ENCODE data around the gene MYBBP1A. TPM values are rescaled to one million over a fixed set of nuclear protein-coding genes. Genes with fewer than 3 reads are reported as not detected.

MYBBP1A gene
- total and polyA plus RNA-seq, 2 experiments from 2014 or later: 70.7 to 213 TPM

- Histone ChIP-seq H3K79me2 (replicated peaks; ENCODE audit: insufficient read depth) (no peaks in the 10 kb centered on the region), H3K27me3 (ENCODE audit: insufficient read depth) (no peaks in the 10 kb centered on the region), H3K27ac (ENCODE audit: low read depth) (no peak overlapping the region), H3K4me3 (no peak overlapping the region), H3F3A (replicated peaks; ENCODE audit: low read depth) (no peaks in the 10 kb centered on the region), H3K36me3 (ENCODE audit: insufficient read depth) (no peaks in the 10 kb centered on the region), H3K9me2 (ENCODE audit: insufficient read depth) (no peaks in the 10 kb centered on the region), H3K4me2 (no peak overlapping the region), H2AFZ (no peak overlapping the region), H3K4me1 (ENCODE audit: insufficient read depth) (no peaks in the 10 kb centered on the region), H4K20me1 (replicated peaks; ENCODE audit: insufficient read depth) (no peaks in the 10 kb centered on the region)
- Mint-ChIP-seq H3K36me3 (ENCODE audit: low read depth) (no peaks in the 10 kb centered on the region; the same call in 2 of the 3 replicates), H3K9me3 (no peaks in the 10 kb centered on the region), H3K27me3 (ENCODE audit: insufficient read depth, low read depth, poor library complexity) (peaks cover 10% of the 10 kb centered on the region), H3K4me1 (peaks cover 7% of the 10 kb centered on the region), H3K27ac (no peak overlapping the region), H3K4me3 (no peak overlapping the region)
- no peak for TF ChIP-seq REST (IDR thresholded peaks at IDR 0.05; ENCODE audit: unreplicated experiment)
- ATAC-seq: peak; percentile 46
- peak; percentile 56 for DNase-seq (ENCODE audit: low spot score)
Measured at GRCh38 chr17:4514206-4514605, 41.0 kb downstream of the MYBBP1A start.

DNA sequence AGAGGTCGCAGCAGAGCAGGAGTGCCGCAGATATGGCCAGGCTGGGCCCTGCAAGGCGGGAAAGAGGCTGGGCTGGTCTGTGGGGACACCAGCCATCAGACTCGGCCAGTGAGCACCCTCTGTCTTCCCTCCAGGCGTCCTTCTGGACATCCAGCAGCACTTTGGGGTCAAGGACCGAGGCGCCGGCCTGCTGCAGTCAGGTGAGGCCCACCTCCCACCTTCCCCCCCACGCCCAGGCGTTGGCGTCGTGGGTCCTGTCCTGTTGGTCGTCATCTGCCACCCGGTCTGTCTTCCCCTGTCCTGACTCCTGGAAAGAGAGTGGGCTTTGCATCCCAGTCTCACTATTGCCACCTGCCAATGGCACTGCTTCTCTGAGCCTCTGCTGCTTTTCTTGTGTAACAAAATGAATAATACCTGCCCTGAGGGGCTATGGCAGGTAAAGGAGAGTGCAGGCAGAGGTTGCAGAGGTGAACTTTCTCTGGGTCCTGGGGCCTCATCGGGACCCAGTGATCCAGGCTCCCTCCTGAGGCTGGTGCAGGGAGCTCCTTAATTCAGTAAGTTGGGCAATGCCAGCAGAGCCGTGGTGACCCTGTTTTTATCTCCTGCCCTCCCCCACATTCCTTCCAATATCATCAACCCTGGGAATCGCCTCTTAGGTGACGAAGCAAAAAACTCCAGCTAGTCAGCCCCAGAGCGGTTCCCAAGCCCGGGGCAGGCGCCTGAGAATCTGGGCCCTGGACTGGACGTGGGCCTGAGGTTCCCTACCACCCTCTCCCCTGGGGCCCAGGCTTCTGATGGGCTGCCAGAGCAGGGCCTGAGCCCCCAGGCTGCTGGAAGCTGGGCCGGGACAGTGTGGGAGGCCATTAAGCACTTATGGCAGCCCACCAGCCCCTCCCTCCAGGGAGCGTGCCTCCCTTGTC lies 41.8 kb downstream of the MYBBP1A start:
- peaks cover 13% of the 10 kb centered on the region for H3K27me3 Mint-ChIP-seq (ENCODE audit: insufficient read depth, low read depth, poor library complexity)
- Histone ChIP-seq H3K4me1 (ENCODE audit: insufficient read depth) (no peaks in the 10 kb centered on the region), H3K36me3 (ENCODE audit: insufficient read depth) (no peaks in the 10 kb centered on the region), H3K27me3 (ENCODE audit: insufficient read depth) (no peaks in the 10 kb centered on the region), H4K20me1 (replicated peaks; ENCODE audit: insufficient read depth) (no peaks in the 10 kb centered on the region), H3K79me2 (replicated peaks; ENCODE audit: insufficient read depth) (no peaks in the 10 kb centered on the region), H3K4me3 (no peak overlapping the region), H3F3A (replicated peaks; ENCODE audit: low read depth) (no peaks in the 10 kb centered on the region), H2AFZ (no peak overlapping the region), H3K9me2 (ENCODE audit: insufficient read depth) (no peaks in the 10 kb centered on the region), H3K4me2 (no peak overlapping the region), H3K27ac (ENCODE audit: low read depth) (no peak overlapping the region)
- H3K27ac Mint-ChIP-seq: no peak overlapping the region
- no peak overlapping the region for H3K4me3 Mint-ChIP-seq
- ATAC-seq (peak; percentile 42), DNase-seq (ENCODE audit: low spot score) (no peak)
- no peaks in the 10 kb centered on the region; the same call in 2 of the 3 replicates for H3K36me3 Mint-ChIP-seq (ENCODE audit: low read depth)
- no peaks in the 10 kb centered on the region; the same call in 2 of the 3 replicates for H3K9me3 Mint-ChIP-seq
- H3K4me1 Mint-ChIP-seq: peaks cover 7% of the 10 kb centered on the region
- TF ChIP-seq REST (IDR thresholded peaks at IDR 0.05; ENCODE audit: unreplicated experiment) (no peak), ZNF462 (CRISPR knock-in tag; IDR thresholded peaks at IDR 0.05) (no peak), ZNF114 (CRISPR knock-in tag; IDR thresholded peaks at IDR 0.05) (no peak), STAT1 (IDR thresholded peaks at IDR 0.05; ENCODE audit: unreplicated experiment) (no peak), ZNF331 (CRISPR knock-in tag; IDR thresholded peaks at IDR 0.05; ENCODE audit: low read depth) (no peak)
